ENCODE data around the gene AKT1. TPM values are rescaled to one million over a fixed set of nuclear protein-coding genes. Genes with fewer than 3 reads are reported as not detected.

AKT1 gene
- total RNA-seq, 1 donor from 2014 or later = 133 TPM

- intact Hi-C loops (cut with micrococcal nuclease) = no loop called here
These were observed 66.9 kb downstream of the AKT1 start for GRCh38 chr14:104728631-104729030.

GRCh38 chr14:104726600-104727451 lies 68.7 kb downstream of the AKT1 start:
- intact Hi-C loops (cut with micrococcal nuclease) = no loop called here

- intact Hi-C loops (cut with micrococcal nuclease) = loop anchor here (2.0 kb wide), 1 partner anchor 75 kb away; the partner anchor contains the start of gene ZBTB42
These were observed 69.6 kb downstream of the AKT1 start for GRCh38 chr14:104725772-104726548.

- intact Hi-C loops (cut with micrococcal nuclease) = loop anchor here (1.0 to 5.0 kb wide), 4 partner anchors 27 to 101 kb away; partner anchors contain the start of genes INF2 and ZBTB42
These were observed 70.4 kb downstream of the AKT1 start for GRCh38 chr14:104724981-104725771.

- intact Hi-C loops (cut with micrococcal nuclease) = loop anchor here (1.0 to 5.0 kb wide), 4 partner anchors 28 to 102 kb away; partner anchors contain the start of genes INF2 and ZBTB42
These were observed 71.1 kb downstream of the AKT1 start for GRCh38 chr14:104724407-104724980.

GRCh38 chr14:104723651-104724406 lies 71.7 kb downstream of the AKT1 start, which contains the start of gene ADSS1:
TSS of gene ADSS1 (plus strand) at chr14:104724229. CDS start at chr14:104724271, 42 bp downstream.
- intact Hi-C loops (cut with micrococcal nuclease) = loop anchor here (1.0 to 5.0 kb wide), 4 partner anchors 28 to 102 kb away; partner anchors contain the start of genes INF2 and ZBTB42

- intact Hi-C loops (cut with micrococcal nuclease) = loop anchor here (5.0 kb wide), 1 partner anchor 36 kb away; the partner anchor contains the start of gene INF2
These were observed 72.5 kb downstream of the AKT1 start for GRCh38 chr14:104722938-104723650.

- intact Hi-C loops (cut with micrococcal nuclease) = loop anchor here (5.0 kb wide), 1 partner anchor 34 kb away; the partner anchor contains the start of gene INF2
These were observed 73.8 kb downstream of the AKT1 start for GRCh38 chr14:104721505-104722431.

Other genes with a start within 250 kb of the AKT1 start
- gene C14orf180, start 216.0 kb downstream of the AKT1 start, total RNA-seq = not detected in 2 replicates
- gene TMEM179, start 191.0 kb downstream of the AKT1 start, total RNA-seq = 0.15 and 0.25 TPM in 2 replicates
- 132 and 136 TPM in 2 replicates for gene INF2, start 106.1 kb downstream of the AKT1 start, total RNA-seq
- 0.66 and 0.80 TPM in 2 replicates for gene ADSS1, start 71.5 kb downstream of the AKT1 start, total RNA-seq
- 90.2 and 93.1 TPM in 2 replicates for gene SIVA1, start 42.6 kb downstream of the AKT1 start, total RNA-seq
- 5.7 and 6.7 TPM in 2 replicates for gene ZBTB42, start 5.4 kb upstream of the AKT1 start, total RNA-seq
- 3.9 and 5.0 TPM in 2 replicates for gene CEP170B, start 69.5 kb upstream of the AKT1 start, total RNA-seq
- 0.10 and 0.20 TPM in 2 replicates for gene PLD4, start 129.1 kb upstream of the AKT1 start, total RNA-seq
- 0.07 TPM in 2 replicates for gene AHNAK2, start 182.6 kb upstream of the AKT1 start, total RNA-seq
- gene CLBA1, start 190.0 kb upstream of the AKT1 start, total RNA-seq = 0.63 and 0.69 TPM in 2 replicates
- 47.4 and 54.3 TPM in 2 replicates for gene CDCA4, start 225.3 kb upstream of the AKT1 start, total RNA-seq

Data from T-helper 1 cell treated with Interleukin-12 subunit alpha and Interleukin-12 subunit beta and Interleukin-4 antibody, amounts not matched to agents 30 ng/mL and 1 ng/mL, for 36 hours (primary cell).